Measurements from ENCODE around the gene MAB21L2.

The MAB21L2 gene

GRCh38 chr4:150609131-150609530, 27.2 kb downstream of the MAB21L2 start:
- no peak for DNase-seq

DNA sequence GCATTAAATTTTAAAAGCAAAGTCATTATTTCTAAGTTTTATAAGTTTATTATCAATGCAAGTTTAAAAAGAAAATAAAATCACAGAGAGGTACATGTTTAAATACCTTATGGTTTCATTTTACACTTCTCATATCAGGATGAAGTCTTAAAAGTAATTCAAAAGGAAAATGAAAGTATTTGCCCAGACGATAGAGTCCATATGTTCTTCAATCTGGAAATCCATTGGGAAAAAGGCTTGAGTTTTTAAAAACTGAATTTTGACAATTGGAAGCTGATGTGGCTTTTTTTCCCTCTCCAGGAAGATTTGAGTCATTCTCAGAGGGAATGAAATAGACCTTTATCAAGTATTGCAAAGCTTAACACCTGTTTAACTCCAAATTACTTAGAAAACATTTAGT, 37.1 kb downstream of the MAB21L2 start:
- no peak for DNase-seq

- no peak for DNase-seq
Measured at GRCh38 chr4:150624055-150624454, 42.1 kb downstream of the MAB21L2 start.

- no peak for DNase-seq
Measured at GRCh38 chr4:150625033-150625432, 43.1 kb downstream of the MAB21L2 start.

GRCh38 chr4:150628073-150628472, 46.1 kb downstream of the MAB21L2 start:
- no peak for DNase-seq

DNA sequence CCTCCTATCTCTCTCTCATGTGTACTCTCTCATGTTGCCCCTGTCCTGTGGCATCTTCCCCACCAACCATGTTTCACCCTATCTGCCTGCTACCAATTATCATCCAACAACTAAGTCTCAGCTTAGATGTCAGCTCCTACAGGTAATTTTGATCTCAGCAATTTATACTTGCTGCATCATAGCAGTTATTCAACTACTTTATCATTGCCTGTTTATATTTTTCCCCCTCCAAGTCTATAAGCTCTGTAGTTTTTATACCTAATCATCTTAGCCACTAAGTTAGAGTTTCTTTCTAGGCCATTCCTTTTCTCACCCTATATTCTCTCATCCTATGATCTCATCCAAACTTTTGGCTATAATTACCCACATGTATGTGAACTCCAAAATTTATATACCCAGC, 50.7 kb downstream of the MAB21L2 start:
- no peak for DNase-seq

Data from right kidney (tissue), 1 donor.